Left ventricle myocardium inferior (tissue), 1 donor: ENCODE measurements around the gene SUFU. TPM values are rescaled to one million over a fixed set of nuclear protein-coding genes. Genes with fewer than 3 reads are reported as not detected.

Source experiments
- DNase-seq: peaks from one replicate; pipeline ENCODE4 v3.0.0-alpha.2; 2020
- H3K27ac ChIP-seq: fragments of 200-600 bp; replicated peaks from 2 replicates; pipeline ENCODE4 v1.8.0; 2021
- H3K27me3 ChIP-seq: fragments of 200-600 bp; 2 replicates; pipeline ENCODE4 v1.8.0; 2021; ENCODE audit warnings: low read depth
- H3K36me3 ChIP-seq: fragments of 200-600 bp; 2 replicates; pipeline ENCODE4 v1.8.0; 2021
- H3K4me1 ChIP-seq: fragments of 200-600 bp; 2 replicates; pipeline ENCODE4 v1.8.0; 2021
- H3K4me3 ChIP-seq: fragments of 200-600 bp; 2 replicates; pipeline ENCODE4 v1.8.0; 2021; ENCODE audit warnings: mild to moderate bottlenecking, moderate library complexity
- H3K9me3 ChIP-seq: fragments of 200-600 bp; replicated peaks from 2 replicates; pipeline ENCODE4 v1.8.0; 2021
- intact Hi-C: fragments of 100-400 bp; cut with micrococcal nuclease; formaldehyde crosslinking; loops from one replicate; pipeline ENCODE4 v1.11.0; 2022
- total RNA-seq: library from RNA; stranded (reverse); fragmentation: NEBNext Ultra II Directional; extraction: Animal tissue kit (Norgen Biotek cat#: 25700); gene quantifications from one replicate; pipeline ENCODE4 v1.2.1, GENCODE V29; 2021
- TF ChIP-seq, protein P1 (sequence below): fragments of 200-600 bp; IDR thresholded peaks from 2 replicates; pipeline ENCODE4 v1.8.0; 2021; ENCODE audit warnings: antibody characterized with exemption, mild to moderate bottlenecking, borderline replicate concordance
- donor health status: DM: no; HTN: yes; CAD: no; lungs with severe emphysema.

SUFU gene
- total RNA-seq, 1 donor from 2014 or later: 7.9 TPM

DNA sequence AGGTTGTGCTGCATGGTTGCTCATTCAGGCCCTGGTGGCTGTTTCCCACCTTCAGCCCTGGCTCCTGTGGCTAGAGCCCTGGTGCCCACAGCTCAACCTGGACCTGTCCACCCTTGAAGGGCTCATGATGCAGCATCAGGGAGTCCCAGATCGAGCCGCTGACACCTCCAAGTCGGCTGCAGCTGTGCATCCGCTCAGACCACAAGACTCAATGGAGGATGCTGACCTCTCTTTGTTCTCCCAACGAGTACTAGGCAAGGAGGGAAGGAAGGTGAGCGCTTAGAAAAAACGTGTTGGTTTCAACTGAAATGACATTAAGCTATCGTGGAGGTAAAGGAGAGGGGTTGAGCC, 43.0 kb upstream of the SUFU start:
- Histone ChIP-seq H3K4me1 (peaks cover 31% of the 10 kb centered on the region), H3K36me3 (no peaks in the 10 kb centered on the region), H3K9me3 (no peaks in the 10 kb centered on the region), H3K27ac (no peak overlapping the region), H3K4me3 (peak overlapping the region; percentile 73), H3K27me3 (no peaks in the 10 kb centered on the region)
- no peak for DNase-seq
- TF ChIP-seq, protein P1, sequence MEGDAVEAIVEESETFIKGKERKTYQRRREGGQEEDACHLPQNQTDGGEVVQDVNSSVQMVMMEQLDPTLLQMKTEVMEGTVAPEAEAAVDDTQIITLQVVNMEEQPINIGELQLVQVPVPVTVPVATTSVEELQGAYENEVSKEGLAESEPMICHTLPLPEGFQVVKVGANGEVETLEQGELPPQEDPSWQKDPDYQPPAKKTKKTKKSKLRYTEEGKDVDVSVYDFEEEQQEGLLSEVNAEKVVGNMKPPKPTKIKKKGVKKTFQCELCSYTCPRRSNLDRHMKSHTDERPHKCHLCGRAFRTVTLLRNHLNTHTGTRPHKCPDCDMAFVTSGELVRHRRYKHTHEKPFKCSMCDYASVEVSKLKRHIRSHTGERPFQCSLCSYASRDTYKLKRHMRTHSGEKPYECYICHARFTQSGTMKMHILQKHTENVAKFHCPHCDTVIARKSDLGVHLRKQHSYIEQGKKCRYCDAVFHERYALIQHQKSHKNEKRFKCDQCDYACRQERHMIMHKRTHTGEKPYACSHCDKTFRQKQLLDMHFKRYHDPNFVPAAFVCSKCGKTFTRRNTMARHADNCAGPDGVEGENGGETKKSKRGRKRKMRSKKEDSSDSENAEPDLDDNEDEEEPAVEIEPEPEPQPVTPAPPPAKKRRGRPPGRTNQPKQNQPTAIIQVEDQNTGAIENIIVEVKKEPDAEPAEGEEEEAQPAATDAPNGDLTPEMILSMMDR: no peak
- intact Hi-C loops: no loop called here

DNA sequence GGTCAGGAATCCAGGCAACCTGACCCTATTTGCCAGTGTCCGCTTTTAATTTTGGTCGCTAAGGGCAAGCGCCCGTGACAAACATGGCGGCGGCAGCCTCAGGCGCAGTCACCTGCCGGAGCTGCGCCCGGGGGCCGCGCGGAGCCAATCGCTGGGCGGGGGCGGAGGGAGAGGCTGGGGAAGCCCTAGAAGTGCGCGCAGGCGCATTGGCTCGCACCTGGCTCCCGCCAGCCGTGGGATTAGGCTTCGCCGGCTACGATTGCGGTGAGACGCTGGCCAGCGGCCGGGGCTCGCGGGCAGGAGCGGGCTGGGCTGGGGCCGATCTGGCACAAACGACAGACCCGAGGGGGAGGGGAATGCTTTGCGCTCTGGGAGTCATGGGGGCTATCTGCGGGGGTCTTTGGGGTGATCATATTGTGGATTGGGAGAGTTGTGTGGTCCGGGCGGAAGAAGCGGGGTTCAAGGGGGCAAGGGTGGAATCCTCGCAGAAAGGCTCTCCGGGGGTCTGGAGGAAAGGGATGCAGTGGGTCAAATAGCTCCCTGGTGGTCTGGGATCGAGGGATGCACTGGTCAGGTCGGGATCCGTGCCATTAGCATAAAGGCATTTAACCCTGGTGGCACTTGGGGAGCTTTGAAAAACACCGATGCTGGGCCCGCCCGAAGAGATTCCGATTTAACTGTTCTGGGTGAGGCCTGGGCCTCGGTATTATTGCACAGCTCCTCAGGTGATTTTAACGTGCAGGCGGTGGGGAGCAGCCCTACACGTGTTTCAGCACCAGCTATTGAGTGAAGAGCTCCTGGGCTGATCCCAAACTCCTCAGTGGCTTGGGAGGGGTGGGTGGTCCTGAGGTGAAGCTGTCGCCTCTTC, 42.4 kb upstream of the SUFU start:
- TF ChIP-seq, protein P1: no peak
- Histone ChIP-seq H3K4me1 (peaks cover 31% of the 10 kb centered on the region), H3K27me3 (no peaks in the 10 kb centered on the region), H3K9me3 (no peaks in the 10 kb centered on the region), H3K36me3 (no peaks in the 10 kb centered on the region), H3K4me3 (peak overlapping the region; percentile 73), H3K27ac (no peak overlapping the region)
- intact Hi-C loops: no loop called here
- DNase-seq: peak; percentile 92

DNA sequence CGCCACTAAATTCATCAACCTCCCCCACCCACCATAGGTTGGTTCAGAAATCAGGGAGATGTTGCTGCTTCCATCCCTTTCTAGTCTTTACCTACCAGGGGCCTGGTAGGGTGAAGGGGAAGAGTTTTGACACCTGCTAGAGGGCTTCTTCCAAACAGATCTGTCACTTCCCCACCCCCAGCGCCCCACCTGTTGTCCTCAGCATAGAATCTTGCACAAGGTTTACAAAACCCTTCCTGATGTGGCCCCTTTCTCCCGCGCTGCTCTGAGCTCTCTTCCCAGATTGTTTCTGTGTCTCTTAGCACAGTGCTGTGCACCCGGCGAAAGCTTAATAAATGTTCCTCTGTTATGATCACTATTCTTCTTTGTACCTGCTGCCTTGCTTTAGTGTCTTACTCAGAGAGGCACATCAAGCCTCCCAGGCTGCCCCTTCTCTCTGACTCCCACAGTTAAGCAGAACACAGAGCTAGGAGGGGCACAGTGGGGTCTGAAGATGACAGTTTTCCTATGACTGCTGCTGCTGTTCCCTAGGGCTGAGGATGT, 41.2 kb upstream of the SUFU start:
- DNase-seq: no peak
- intact Hi-C loops: no loop called here
- TF ChIP-seq, protein P1: no peak
- H3K27me3 ChIP-seq: no peaks in the 10 kb centered on the region
- no peak overlapping the region for H3K27ac ChIP-seq
- peak overlapping the region; percentile 43 for H3K4me3 ChIP-seq
- H3K4me1 ChIP-seq: peaks cover 32% of the 10 kb centered on the region
- H3K36me3 ChIP-seq: no peaks in the 10 kb centered on the region
- no peaks in the 10 kb centered on the region for H3K9me3 ChIP-seq

DNA sequence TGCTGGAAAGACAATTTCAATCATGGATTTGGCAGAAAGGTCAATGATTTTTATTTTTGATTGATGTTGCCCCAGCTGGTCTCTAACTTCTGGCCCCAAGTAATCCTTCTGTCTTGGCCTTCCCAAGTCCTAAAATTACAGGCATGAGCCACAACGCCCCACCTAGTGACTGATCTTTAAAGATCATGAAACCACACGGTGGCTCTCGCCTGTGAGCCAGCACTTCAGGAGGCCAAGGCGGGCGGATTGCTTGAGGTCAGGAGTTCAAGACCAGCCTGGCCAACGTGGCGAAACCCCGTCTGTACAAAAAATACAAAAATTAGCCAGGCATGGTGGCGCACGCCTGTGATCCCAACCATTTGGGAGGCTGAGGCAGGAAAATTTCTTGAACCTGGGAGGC, 39.8 kb upstream of the SUFU start:
- Histone ChIP-seq H3K4me3 (no peak overlapping the region), H3K27me3 (no peaks in the 10 kb centered on the region), H3K27ac (no peak overlapping the region), H3K4me1 (peaks cover 38% of the 10 kb centered on the region), H3K36me3 (no peaks in the 10 kb centered on the region), H3K9me3 (no peaks in the 10 kb centered on the region)
- TF ChIP-seq, protein P1: no peak
- intact Hi-C loops: no loop called here
- no peak for DNase-seq

DNA sequence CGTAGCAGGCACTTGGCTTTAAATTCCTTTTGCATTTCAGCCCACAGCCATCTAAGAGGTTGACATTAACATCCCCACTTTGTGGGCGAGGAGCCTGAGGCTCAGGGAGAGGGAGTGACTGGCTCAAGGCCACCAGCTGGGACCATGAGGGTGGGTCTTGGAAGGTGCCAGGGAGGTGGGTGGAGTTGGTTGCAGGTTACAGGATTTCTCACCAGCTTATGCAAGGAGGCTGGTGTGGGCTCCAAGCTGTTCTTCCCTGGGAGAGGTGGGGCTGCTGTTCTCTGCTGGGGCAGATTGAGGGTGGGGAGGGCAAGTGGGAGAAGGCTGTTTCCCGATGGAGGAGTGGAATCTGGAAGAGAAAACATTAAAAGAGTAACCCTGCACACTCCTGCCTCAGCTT, 38.3 kb upstream of the SUFU start:
- no peak overlapping the region for H3K27ac ChIP-seq
- H3K9me3 ChIP-seq: no peaks in the 10 kb centered on the region
- H3K4me3 ChIP-seq: no peak overlapping the region
- DNase-seq: no peak
- H3K4me1 ChIP-seq: peaks cover 38% of the 10 kb centered on the region
- TF ChIP-seq, protein P1: no peak
- H3K27me3 ChIP-seq: no peaks in the 10 kb centered on the region
- no peaks in the 10 kb centered on the region for H3K36me3 ChIP-seq
- intact Hi-C loops: no loop called here
